Activated CD4-positive, alpha-beta T cell treated with anti-CD3 and anti-CD28 coated beads, Interleukin-2, amount 10 ng/mL, durations not matched to agents 7 days and 5 days (primary cell): ENCODE measurements around the gene SSR4. TPM values are rescaled to one million over a fixed set of nuclear protein-coding genes. Genes with fewer than 3 reads are reported as not detected.
A peak's percentile ranks its signal among the peaks of the same experiment; 100 is the strongest.

Experiments used
- CTCF ChIA-PET: fragments of 350-600 bp; sonication (Branson Sonifier 250); formaldehyde crosslinking; loops from one replicate; lab custom pipeline; 2021; ENCODE audit warnings: antibody characterized with exemption; lab: Charles Lee
- POLR2A ChIA-PET: fragments of 350-600 bp; sonication (Branson Sonifier 250); formaldehyde crosslinking; loops from one replicate; lab custom pipeline; 2021; ENCODE audit warnings: antibody characterized with exemption; lab: Charles Lee
- DNase-seq: peaks from one replicate; pipeline ENCODE4 v3.0.0-alpha.2; 2020
- H3K27ac Mint-ChIP-seq: one replicate; pipeline ENCODE4 v1.8.0; 2021; ENCODE audit warnings: mild to moderate bottlenecking, moderate library complexity, mixed read lengths
- H3K27me3 Mint-ChIP-seq: one replicate; pipeline ENCODE4 v1.8.0; 2021; ENCODE audit warnings: mixed read lengths
- H3K36me3 Mint-ChIP-seq: one replicate; pipeline ENCODE4 v1.8.0; 2021; ENCODE audit warnings: low read depth, mixed read lengths
- H3K4me1 Mint-ChIP-seq: one replicate; pipeline ENCODE4 v1.8.0; 2021; ENCODE audit warnings: mixed read lengths
- H3K4me3 Mint-ChIP-seq: one replicate; pipeline ENCODE4 v1.8.0; 2021; ENCODE audit warnings: mild to moderate bottlenecking, moderate library complexity, mixed read lengths
- H3K9me3 Mint-ChIP-seq: one replicate; pipeline ENCODE4 v1.8.0; 2021; ENCODE audit warnings: mixed read lengths
- total RNA-seq, 2 experiments: library from RNA; stranded (reverse); gene quantifications; one replicate each; pipeline ENCODE4 v1.2.3, GENCODE V29; 2021

Gene SSR4
- total RNA-seq, 2 experiments from 2014 or later, result 193 to 203 TPM

- Mint-ChIP-seq H3K27me3 (no peaks in the 10 kb centered on the region), H3K27ac (peak overlapping the region; percentile 82), H3K4me1 (peaks cover 21% of the 10 kb centered on the region), H3K4me3 (peak overlapping the region; percentile 93), H3K36me3 (peaks cover 11% of the 10 kb centered on the region), H3K9me3 (no peaks in the 10 kb centered on the region)
- ChIA-PET POLR2A (no interaction called here), CTCF (no interaction called here)
- no peak for DNase-seq
Measured at GRCh38 chrX:153793291-153793690, 1.2 kb upstream of the SSR4 start.

DNA sequence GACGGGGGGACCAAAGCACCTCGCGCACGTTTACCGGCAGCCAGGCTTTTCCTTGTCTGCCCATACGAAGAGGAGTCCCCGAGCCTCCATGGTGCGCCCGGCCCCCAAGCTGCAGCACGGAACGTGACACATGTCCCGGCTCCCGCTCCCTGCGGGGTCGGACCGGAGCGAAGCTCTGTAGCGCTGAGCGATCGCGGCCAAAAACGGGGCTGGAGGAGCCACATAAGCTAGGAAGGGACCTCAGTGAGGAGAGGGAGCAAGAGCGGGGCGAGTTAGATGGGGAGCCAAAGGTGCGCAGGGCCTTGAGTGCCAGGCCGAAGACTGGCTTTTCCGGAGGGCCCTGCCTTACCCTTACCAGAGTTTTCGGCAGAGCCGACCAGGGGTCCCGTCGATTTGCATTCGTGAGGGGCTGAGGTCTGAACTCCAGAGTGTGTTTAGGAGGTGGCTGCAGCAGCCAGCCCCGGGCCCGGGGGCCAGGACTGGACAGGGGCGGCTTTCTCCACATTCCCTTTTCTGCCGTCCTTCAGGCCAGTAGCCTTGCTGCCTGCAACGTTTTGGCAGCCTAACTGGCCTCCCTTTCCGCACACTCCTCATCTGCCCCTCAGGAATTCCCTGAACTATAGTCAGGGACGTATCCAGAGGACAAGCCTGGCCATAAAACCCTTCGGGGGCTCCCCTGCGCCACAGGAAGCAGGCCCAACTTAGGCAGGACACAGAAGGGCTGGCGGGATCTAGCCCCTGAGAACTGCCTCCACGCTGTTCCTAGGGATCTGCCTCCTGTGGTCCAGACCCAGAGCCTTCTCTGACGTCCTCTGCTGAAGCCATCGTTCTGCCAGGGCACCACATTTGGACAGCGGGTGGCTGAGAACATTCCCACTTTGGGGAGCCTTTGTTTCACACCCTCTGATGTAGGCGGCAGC, 689 bp downstream of the SSR4 start:
- peaks cover 21% of the 10 kb centered on the region for H3K4me1 Mint-ChIP-seq
- no peaks in the 10 kb centered on the region for H3K27me3 Mint-ChIP-seq
- peaks cover 11% of the 10 kb centered on the region for H3K36me3 Mint-ChIP-seq
- H3K27ac Mint-ChIP-seq, result peak overlapping the region; percentile 85
- ChIA-PET POLR2A (no interaction called here), CTCF (interaction anchor here (0.7 to 1.0 kb wide), 2 partner anchors 9 to 23 kb away, joined by 3 read pairs; no protein-coding TSS in a partner anchor)
- no peaks in the 10 kb centered on the region for H3K9me3 Mint-ChIP-seq
- DNase-seq, result peak; percentile 14
- peak overlapping the region; percentile 93 for H3K4me3 Mint-ChIP-seq

DNA sequence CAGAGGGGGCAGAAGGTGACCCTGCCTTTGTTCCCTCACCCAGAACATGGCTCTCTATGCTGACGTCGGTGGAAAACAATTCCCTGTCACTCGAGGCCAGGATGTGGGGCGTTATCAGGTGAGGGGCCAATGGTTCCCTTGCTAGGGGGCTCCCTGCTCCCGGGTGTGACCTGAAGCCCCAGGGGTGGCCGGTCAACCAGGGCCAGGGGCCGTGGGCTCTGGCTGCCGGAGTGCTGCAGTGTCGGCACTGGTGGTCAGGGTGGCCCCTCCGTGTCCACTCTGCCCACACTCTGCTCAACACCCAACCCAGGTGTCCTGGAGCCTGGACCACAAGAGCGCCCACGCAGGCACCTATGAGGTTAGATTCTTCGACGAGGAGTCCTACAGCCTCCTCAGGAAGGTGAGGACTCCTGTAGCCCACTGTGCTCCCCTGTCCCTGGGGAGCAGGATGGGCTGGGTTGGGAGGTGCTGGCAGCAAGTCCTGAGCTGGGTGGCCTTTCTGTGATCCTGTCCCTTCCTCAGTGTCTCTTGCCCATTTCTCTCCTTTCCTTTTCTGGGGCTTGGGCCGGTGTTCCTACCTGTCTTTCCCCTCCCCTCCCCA, 3.0 kb downstream of the SSR4 start:
- H3K36me3 Mint-ChIP-seq, result peaks cover 10% of the 10 kb centered on the region
- no peaks in the 10 kb centered on the region for H3K27me3 Mint-ChIP-seq
- no peak overlapping the region for H3K4me3 Mint-ChIP-seq
- ChIA-PET CTCF (no interaction called here), POLR2A (no interaction called here)
- no peak for DNase-seq
- no peak overlapping the region for H3K27ac Mint-ChIP-seq
- no peaks in the 10 kb centered on the region for H3K9me3 Mint-ChIP-seq
- peaks cover 18% of the 10 kb centered on the region for H3K4me1 Mint-ChIP-seq

- Mint-ChIP-seq H3K27ac (no peak overlapping the region), H3K36me3 (peaks cover 4% of the 10 kb centered on the region), H3K4me1 (peaks cover 11% of the 10 kb centered on the region), H3K9me3 (no peaks in the 10 kb centered on the region), H3K4me3 (no peak overlapping the region), H3K27me3 (no peaks in the 10 kb centered on the region)
- CTCF ChIA-PET, result interaction anchor here (0.5 to 1.2 kb wide), 2 partner anchors 36 to 50 kb away, joined by 3 to 4 read pairs; partner anchors contain the start of gene PLXNB3
- no peak for DNase-seq
- POLR2A ChIA-PET, result no interaction called here
Measured at GRCh38 chrX:153799326-153799725, 4.9 kb downstream of the SSR4 start.

DNA sequence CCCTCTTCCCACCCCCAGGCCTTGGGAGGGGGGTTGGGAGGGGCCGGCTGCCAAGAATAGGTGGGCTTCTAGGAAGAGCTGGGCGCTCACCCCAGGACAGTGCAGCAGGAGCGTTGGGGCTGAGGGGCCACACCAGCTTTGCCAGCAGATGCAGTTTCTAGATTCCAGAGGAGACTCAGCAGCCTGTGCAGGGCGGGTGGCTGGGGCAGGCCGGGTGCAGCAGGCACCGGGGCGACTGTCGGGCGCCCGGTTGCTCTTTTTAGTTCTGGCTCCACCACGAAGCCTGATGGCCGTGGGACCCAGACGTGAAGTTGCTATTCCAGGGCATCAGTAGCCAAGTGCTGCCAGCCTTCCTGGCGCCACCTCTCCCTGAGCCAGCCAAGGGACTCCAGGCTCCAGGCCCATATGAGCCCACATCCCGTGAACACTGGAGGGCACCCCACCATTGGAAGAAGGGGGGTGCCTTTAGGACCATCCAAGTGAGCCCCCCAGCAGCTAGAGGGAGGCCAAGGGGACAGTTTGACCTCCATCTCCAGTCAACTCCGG, 5.8 kb downstream of the SSR4 start:
- no peak overlapping the region for H3K4me3 Mint-ChIP-seq
- H3K9me3 Mint-ChIP-seq, result no peaks in the 10 kb centered on the region
- peaks cover 4% of the 10 kb centered on the region for H3K36me3 Mint-ChIP-seq
- peaks cover 10% of the 10 kb centered on the region for H3K4me1 Mint-ChIP-seq
- ChIA-PET CTCF (no interaction called here), POLR2A (no interaction called here)
- H3K27me3 Mint-ChIP-seq, result no peaks in the 10 kb centered on the region
- no peak for DNase-seq
- no peak overlapping the region for H3K27ac Mint-ChIP-seq

GRCh38 chrX:153800746-153801145, 6.3 kb downstream of the SSR4 start:
- Mint-ChIP-seq H3K27me3 (no peaks in the 10 kb centered on the region), H3K27ac (no peak overlapping the region), H3K9me3 (no peaks in the 10 kb centered on the region), H3K4me3 (no peak overlapping the region), H3K4me1 (peaks cover 7% of the 10 kb centered on the region), H3K36me3 (peaks cover 4% of the 10 kb centered on the region)
- no peak for DNase-seq
- POLR2A ChIA-PET, result no interaction called here
- CTCF ChIA-PET, result no interaction called here

DNA sequence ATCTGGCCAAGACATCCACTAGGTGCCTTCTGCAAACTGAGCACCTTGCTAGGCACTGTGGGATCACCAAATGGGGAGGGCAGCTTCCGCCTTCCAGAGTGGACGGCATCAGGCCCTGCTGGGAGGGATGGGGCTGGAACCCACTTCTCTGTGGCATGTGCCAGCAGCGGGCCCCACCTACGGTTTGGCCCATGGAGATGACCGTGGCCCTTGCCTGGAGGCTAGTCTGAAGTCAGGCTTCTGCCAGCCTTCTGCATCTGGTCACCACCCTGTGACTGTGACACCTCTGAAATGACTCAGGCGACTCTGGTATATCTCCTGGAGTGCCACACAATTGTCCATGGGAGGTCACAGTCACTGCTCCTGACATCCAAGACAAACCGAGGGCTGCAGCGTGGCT, 7.2 kb downstream of the SSR4 start:
- Mint-ChIP-seq H3K4me3 (no peak overlapping the region), H3K9me3 (no peaks in the 10 kb centered on the region), H3K4me1 (no peaks in the 10 kb centered on the region), H3K36me3 (no peaks in the 10 kb centered on the region), H3K27me3 (no peaks in the 10 kb centered on the region), H3K27ac (no peak overlapping the region)
- ChIA-PET CTCF (no interaction called here), POLR2A (no interaction called here)
- no peak for DNase-seq

DNA sequence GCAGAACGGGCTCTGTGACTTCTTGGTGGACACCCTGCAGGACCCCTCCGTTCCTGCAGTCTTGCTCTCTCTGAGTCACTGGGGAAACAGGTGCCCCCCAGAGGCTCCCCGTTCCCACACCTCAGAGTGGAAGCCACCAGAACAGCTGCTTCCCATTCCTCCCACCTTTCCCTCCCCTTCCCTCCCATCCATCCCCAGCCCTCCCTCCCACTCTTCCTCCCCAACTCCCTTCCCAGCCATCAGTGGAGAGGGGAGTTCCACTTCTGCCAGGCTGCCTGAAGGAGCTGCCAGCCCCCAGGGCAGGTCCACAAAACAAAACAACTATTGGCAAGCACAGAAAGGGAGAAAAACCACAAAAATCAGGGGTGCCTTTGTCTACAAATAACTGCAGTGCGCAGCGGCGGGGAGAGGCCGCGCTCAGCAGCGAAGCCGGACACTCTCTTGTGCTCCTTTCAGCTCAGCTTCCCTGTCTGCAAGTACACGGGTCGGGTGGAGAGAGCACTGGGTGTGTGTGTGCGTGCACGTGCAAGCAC, 8.1 kb downstream of the SSR4 start:
- POLR2A ChIA-PET, result no interaction called here
- Mint-ChIP-seq H3K27ac (no peak overlapping the region), H3K9me3 (no peaks in the 10 kb centered on the region), H3K4me3 (no peak overlapping the region), H3K36me3 (no peaks in the 10 kb centered on the region), H3K4me1 (no peaks in the 10 kb centered on the region), H3K27me3 (no peaks in the 10 kb centered on the region)
- CTCF ChIA-PET, result no interaction called here
- DNase-seq, result no peak

GRCh38 chrX:153803211-153804099, 9.0 kb downstream of the SSR4 start:
- no peaks in the 10 kb centered on the region for H3K4me1 Mint-ChIP-seq
- no peaks in the 10 kb centered on the region for H3K27me3 Mint-ChIP-seq
- H3K4me3 Mint-ChIP-seq, result no peak overlapping the region
- no peak for DNase-seq
- H3K9me3 Mint-ChIP-seq, result no peaks in the 10 kb centered on the region
- H3K36me3 Mint-ChIP-seq, result no peaks in the 10 kb centered on the region
- POLR2A ChIA-PET, result no interaction called here
- CTCF ChIA-PET, result interaction anchor here (1.0 to 1.4 kb wide), 3 partner anchors 9 to 144 kb away, joined by 3 read pairs; partner anchors contain the start of gene SSR4
- H3K27ac Mint-ChIP-seq, result no peak overlapping the region

- H3K27me3 Mint-ChIP-seq, result no peaks in the 10 kb centered on the region
- no peak for DNase-seq
- ChIA-PET CTCF (interaction anchor here (1.0 to 1.4 kb wide), 3 partner anchors 10 to 143 kb away, joined by 3 read pairs; partner anchors contain the start of gene SSR4), POLR2A (no interaction called here)
- H3K36me3 Mint-ChIP-seq, result no peaks in the 10 kb centered on the region
- H3K9me3 Mint-ChIP-seq, result no peaks in the 10 kb centered on the region
- no peak overlapping the region for H3K27ac Mint-ChIP-seq
- no peaks in the 10 kb centered on the region for H3K4me1 Mint-ChIP-seq
- no peak overlapping the region for H3K4me3 Mint-ChIP-seq
Measured at GRCh38 chrX:153804100-153804595, 9.7 kb downstream of the SSR4 start.

DNA sequence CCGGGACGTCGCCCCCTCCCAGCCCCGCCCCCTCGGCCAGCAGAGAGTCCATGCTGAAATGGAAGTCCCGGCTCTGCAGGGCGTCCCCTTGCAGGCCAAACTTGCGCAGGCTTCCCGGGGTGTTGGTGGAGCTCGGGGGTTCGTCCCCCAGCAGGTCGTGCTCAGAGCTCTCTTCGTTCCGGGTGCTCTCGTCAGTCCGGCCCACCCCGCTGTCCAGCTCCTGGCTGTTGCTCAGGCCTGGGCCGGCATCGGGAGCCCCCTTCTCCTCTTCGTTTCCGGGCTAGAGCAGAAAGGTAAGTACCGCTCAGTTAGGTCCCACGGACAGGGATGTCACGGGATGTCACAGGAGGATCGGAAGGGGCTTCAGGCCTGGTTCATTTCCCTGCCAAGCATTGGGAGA, 10.2 kb downstream of the SSR4 start:
- POLR2A ChIA-PET, result no interaction called here
- Mint-ChIP-seq H3K36me3 (no peaks in the 10 kb centered on the region), H3K4me1 (no peaks in the 10 kb centered on the region), H3K27ac (no peak overlapping the region), H3K27me3 (no peaks in the 10 kb centered on the region), H3K9me3 (no peaks in the 10 kb centered on the region), H3K4me3 (no peak overlapping the region)
- CTCF ChIA-PET, result interaction anchor here (1.0 to 1.4 kb wide), 3 partner anchors 10 to 142 kb away, joined by 3 read pairs; partner anchors contain the start of gene SSR4
- no peak for DNase-seq

GRCh38 chrX:153805436-153805835, 11.0 kb downstream of the SSR4 start:
- ChIA-PET POLR2A (no interaction called here), CTCF (no interaction called here)
- Mint-ChIP-seq H3K9me3 (no peaks in the 10 kb centered on the region), H3K36me3 (no peaks in the 10 kb centered on the region), H3K4me3 (no peak overlapping the region), H3K27me3 (no peaks in the 10 kb centered on the region), H3K27ac (no peak overlapping the region), H3K4me1 (no peaks in the 10 kb centered on the region)
- no peak for DNase-seq
